IMR-90 (cell line): ENCODE results near the gene THY1. TPM values are rescaled to one million over a fixed set of nuclear protein-coding genes. Genes with fewer than 3 reads are reported as not detected.

Source experiments
- ATAC-seq: fragments of 200-7000 bp; cut with Tn5 transposase; 2 replicates; pipeline ENCODE4 v1.9.1; 2020; ENCODE audit warnings: low read depth, mild to moderate bottlenecking, moderate library complexity
- BruUV-seq: library from RNA; stranded (reverse); fragments of 400-500 nt; replicated peaks from 2 replicates; lab custom pipeline; 2021; lab: Mats Ljungman, UMichigan
- CTCF ChIA-PET: fragments of 300-600 bp; formaldehyde crosslinking; extraction: SDS; loops from one replicate; lab custom pipeline; 2021; ENCODE audit warnings: antibody characterized with exemption; lab: Yijun Ruan, JAX
- POLR2A ChIA-PET: fragments of 300-600 bp; sonication (Branson Sonifier 250); formaldehyde crosslinking; loops from one replicate; lab custom pipeline; 2022; ENCODE audit warnings: antibody characterized with exemption; ENCODE audit not compliant: unreplicated experiment; lab: Charles Lee
- DNase-seq: peaks from one replicate; pipeline ENCODE4 v3.0.0; 2013
- H2AFZ ChIP-seq: replicated peaks from 2 replicates; pipeline ENCODE3; 2013; ENCODE audit warnings: low read length, mild to moderate bottlenecking; ENCODE audit not compliant: poor library complexity
- H2AK5ac ChIP-seq: 2 replicates; pipeline ENCODE4 v1.6.1; 2013; ENCODE audit warnings: low read depth, low read length, inconsistent platforms
- H2AK9ac ChIP-seq: replicated peaks from 2 replicates; pipeline ENCODE3; 2013; ENCODE audit warnings: mild to moderate bottlenecking, low read depth, low read length, moderate library complexity; ENCODE audit not compliant: poor library complexity
- H2BK120ac ChIP-seq: 2 replicates; pipeline ENCODE4 v1.6.1; 2013; ENCODE audit warnings: low read depth, low read length, inconsistent platforms
- H2BK15ac ChIP-seq: 3 replicates; pipeline ENCODE4 v1.6.1; 2013; ENCODE audit warnings: low read depth, low read length, inconsistent platforms
- H2BK20ac ChIP-seq: 2 replicates; pipeline ENCODE4 v1.6.1; 2013; ENCODE audit warnings: low read depth, mild to moderate bottlenecking, inconsistent platforms, low read length, moderate library complexity
- H2BK5ac ChIP-seq: 2 replicates; pipeline ENCODE4 v1.6.1; 2013; ENCODE audit warnings: mild to moderate bottlenecking, low read depth, low read length, inconsistent platforms; ENCODE audit not compliant: poor library complexity, severe bottlenecking
- H3K14ac ChIP-seq: replicated peaks from 2 replicates; pipeline ENCODE4 v1.6.1; 2013; ENCODE audit warnings: low read depth, low read length, inconsistent platforms
- H3K18ac ChIP-seq: 2 replicates; pipeline ENCODE4 v1.6.1; 2013; ENCODE audit warnings: low read depth, low read length, control low read depth
- H3K23ac ChIP-seq: 2 replicates; pipeline ENCODE4 v1.6.1; 2013; ENCODE audit warnings: low read depth, low read length, inconsistent platforms
- H3K27ac ChIP-seq: 2 replicates; pipeline ENCODE4 v1.5.1; 2013; ENCODE audit warnings: mild to moderate bottlenecking, control low read depth, low read length; ENCODE audit not compliant: insufficient read depth
- H3K27me3 ChIP-seq: 2 replicates; pipeline ENCODE4 v1.6.1; 2013; ENCODE audit warnings: low read length; ENCODE audit not compliant: control insufficient read depth, insufficient read depth
- H3K36me3 ChIP-seq: 2 replicates; pipeline ENCODE4 v1.6.1; 2013; ENCODE audit warnings: low read length, mixed read lengths; ENCODE audit not compliant: control insufficient read depth, insufficient read depth
- H3K4ac ChIP-seq: 2 replicates; pipeline ENCODE4 v1.6.1; 2013; ENCODE audit warnings: low read depth, low read length, inconsistent platforms
- H3K4me1 ChIP-seq: 2 replicates; pipeline ENCODE4 v1.6.1; 2013; ENCODE audit warnings: low read length, mixed read lengths; ENCODE audit not compliant: control insufficient read depth, insufficient read depth
- H3K4me2 ChIP-seq: 2 replicates; pipeline ENCODE4 v1.6.1; 2013; ENCODE audit warnings: low read depth, mild to moderate bottlenecking, control low read depth, low read length, moderate library complexity
- H3K4me3 ChIP-seq: 2 replicates; pipeline ENCODE4 v1.5.1; 2013; ENCODE audit warnings: low read depth, mild to moderate bottlenecking, control low read depth, low read length, moderate library complexity; ENCODE audit not compliant: insufficient read depth
- H3K56ac ChIP-seq: 2 replicates; pipeline ENCODE4 v1.6.1; 2013; ENCODE audit warnings: low read length, inconsistent platforms; ENCODE audit not compliant: insufficient read depth; ENCODE audit errors: extremely low read depth
- H3K79me1 ChIP-seq, 2 experiments: 2 replicates each; pipeline ENCODE4 v1.6.1; 2013; ENCODE audit warnings: low read length in 2 of 2, inconsistent platforms in 1 of 2, low read depth in 1 of 2
- H3K9ac ChIP-seq: 2 replicates; pipeline ENCODE4 v1.6.1; 2013; ENCODE audit warnings: low read depth, low read length, control low read depth
- H3K9me1 ChIP-seq: 2 replicates; pipeline ENCODE4 v1.6.1; 2013; ENCODE audit warnings: low read length, inconsistent platforms; ENCODE audit not compliant: insufficient read depth
- H3K9me3 ChIP-seq: 2 replicates; pipeline ENCODE4 v1.6.1; 2013; ENCODE audit warnings: low read length; ENCODE audit not compliant: control insufficient read depth, insufficient read depth
- H4K20me1 ChIP-seq: 2 replicates; pipeline ENCODE4 v1.6.1; 2013; ENCODE audit warnings: low read length, inconsistent platforms; ENCODE audit not compliant: insufficient read depth
- H4K5ac ChIP-seq: 2 replicates; pipeline ENCODE4 v1.6.1; 2013; ENCODE audit warnings: mild to moderate bottlenecking, low read depth, low read length, control low read depth
- H4K8ac ChIP-seq, 2 experiments: 2 replicates each; pipeline ENCODE4 v1.6.1; 2013; ENCODE audit warnings: low read depth in 2 of 2, low read length in 2 of 2, control low read depth in 1 of 2, inconsistent platforms in 1 of 2
- H4K91ac ChIP-seq: 2 replicates; pipeline ENCODE4 v1.6.1; 2013; ENCODE audit warnings: low read depth, low read length, inconsistent platforms; ENCODE audit not compliant: insufficient read depth
- BHLHE40 ChIP-seq: fragments of 150-350 bp; IDR thresholded peaks from 2 replicates; pipeline ENCODE4 v1.6.1; 2016; ENCODE audit warnings: mild to moderate bottlenecking, low read depth, low read length
- CHD1 ChIP-seq: IDR thresholded peaks from 2 replicates; pipeline ENCODE4 v1.6.1; 2012; ENCODE audit warnings: low read depth, low read length, improper control_type of control experiment
- MAFK ChIP-seq: IDR thresholded peaks from 2 replicates; pipeline ENCODE4 v1.6.1; 2012; ENCODE audit warnings: low read depth, low read length, improper control_type of control experiment
- MAZ ChIP-seq: IDR thresholded peaks from 2 replicates; pipeline ENCODE4 v1.6.1; 2012; ENCODE audit warnings: low read depth, mild to moderate bottlenecking, low read length, improper control_type of control experiment, moderate library complexity, borderline replicate concordance
- MXI1 ChIP-seq: IDR thresholded peaks from 2 replicates; pipeline ENCODE4 v1.6.1; 2012; ENCODE audit warnings: low read depth, mild to moderate bottlenecking, low read length, moderate library complexity, borderline replicate concordance
- NFE2L2 ChIP-seq: fragments of 150-350 bp; IDR thresholded peaks from 2 replicates; pipeline ENCODE4 v1.6.1; 2016; ENCODE audit warnings: low read depth, mild to moderate bottlenecking, low read length
- POLR2A ChIP-seq: IDR thresholded peaks from 2 replicates; pipeline ENCODE4 v1.6.1; 2012; ENCODE audit warnings: mild to moderate bottlenecking, low read depth, low read length
- RCOR1 ChIP-seq: IDR thresholded peaks from 2 replicates; pipeline ENCODE4 v1.6.1; 2012; ENCODE audit warnings: mild to moderate bottlenecking, low read length, improper control_type of control experiment; ENCODE audit not compliant: insufficient replicate concordance
- RFX5 ChIP-seq: IDR thresholded peaks from 2 replicates; pipeline ENCODE4 v1.8.0; 2012; ENCODE audit warnings: low read depth, mild to moderate bottlenecking, low read length, moderate library complexity
- SMC3 ChIP-seq: fragments of 150-350 bp; IDR thresholded peaks from 2 replicates; pipeline ENCODE4 v1.6.1; 2016; ENCODE audit warnings: low read depth, mild to moderate bottlenecking, antibody characterized with exemption, low read length, moderate library complexity
- WGBS, 2 experiments: methylation state at CpG; one replicate each; pipeline versions ENCODE4 v1.1.5 to v1.1.7; 2013; ENCODE audit warnings: missing lambda C conversion rate in 2 of 2; ENCODE audit not compliant: insufficient read length in 1 of 2; ENCODE audit errors: extremely low coverage in 2 of 2; 5-methylcytosine and 5-hydroxymethylcytosine counted together
- dilution Hi-C: fragments of 300-500 bp; cut with HindIII; formaldehyde crosslinking; loops from one replicate; pipeline ENCODE4 v1.14.3; 2018; ENCODE audit warnings: low sequenced_read_pairs; ENCODE audit not compliant: unreplicated experiment
- in situ Hi-C: fragments of 300-500 bp; cut with MboI; formaldehyde crosslinking; loops from 3 replicates; pipeline ENCODE4 v1.14.3; 2019; ENCODE audit warnings: low sequenced_read_pairs, inconsistent platforms, mixed read lengths
- intact Hi-C: fragments of 100-400 bp; cut with micrococcal nuclease; formaldehyde crosslinking; loops from 2 replicates; pipeline ENCODE4 v1.10.0; 2022
- polyA plus RNA-seq, 3 experiments: library from polyadenylated mRNA; depleted of rRNA; stranded (reverse); fragments of >200 nt; gene quantifications; 2 replicates each; pipeline ENCODE4 v1.2.3, GENCODE V29; 2012; ENCODE audit warnings: low replicate concordance in 1 of 3
- total RNA-seq: library from RNA; depleted of rRNA; stranded (reverse); fragments of >200 nt; gene quantifications from 2 replicates; pipeline ENCODE4 v1.2.3, GENCODE V29; 2012
- TF ChIP-seq, protein P1 (sequence below): fragments of 150-350 bp; IDR thresholded peaks from 2 replicates; pipeline ENCODE4 v1.6.1; 2016; ENCODE audit warnings: low read depth, mild to moderate bottlenecking, low read length, moderate library complexity, borderline replicate concordance
- TF ChIP-seq, protein P2 (sequence below): conservative IDR thresholded peaks from 2 replicates; pipeline ENCODE4 v1.5.1; 2012; ENCODE audit warnings: mild to moderate bottlenecking, low read depth, low read length, improper control_type of control experiment

Gene THY1
- total and polyA plus RNA-seq, 2 of the 4 experiments (the other 2 are of a cell fraction), result 703 to 2,603 TPM

DNA sequence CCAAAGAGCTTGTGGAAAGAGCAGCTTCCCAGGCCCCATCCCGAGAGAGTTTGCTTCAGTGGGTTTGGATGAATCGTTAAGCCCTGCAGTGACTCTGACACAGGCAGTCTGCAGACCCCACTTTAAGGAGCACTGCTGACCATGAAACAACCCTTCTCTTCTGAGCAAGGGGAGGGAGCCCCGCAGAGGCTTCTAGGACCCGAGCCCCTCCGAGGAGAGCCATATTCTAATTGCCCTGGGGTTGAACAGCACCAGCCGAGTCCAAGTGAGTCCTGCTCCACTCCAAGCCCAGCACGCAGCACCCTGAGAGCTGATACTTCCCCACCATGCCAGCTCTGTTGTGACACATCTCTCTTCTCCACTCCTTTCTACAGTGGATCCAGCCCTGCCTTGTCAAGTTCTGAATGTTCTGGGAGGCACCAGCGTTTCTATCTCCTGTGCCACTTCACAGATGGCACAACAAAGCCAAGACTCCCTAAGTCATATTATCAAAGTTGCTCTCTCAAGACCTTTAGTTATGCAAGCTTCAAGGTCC is 51.8 kb downstream of the THY1 start:
- no peak overlapping the region for H3K23ac ChIP-seq
- H4K91ac ChIP-seq, result no peak overlapping the region
- no peak overlapping the region for H3K4ac ChIP-seq
- in situ Hi-C loops (loop anchor here (25.0 kb wide), 1 partner anchor 741 kb away; no protein-coding TSS in a partner anchor), dilution Hi-C loops (no loop called here), intact Hi-C loops (no loop called here)
- no peak overlapping the region for H2AK9ac ChIP-seq
- DNase-seq (no peak), ATAC-seq (no peak)
- no peak overlapping the region for H3K4me2 ChIP-seq
- H3K56ac ChIP-seq, result no peak overlapping the region
- ChIA-PET CTCF (interaction anchor here (0.5 to 5.3 kb wide), 2 partner anchors 15 to 176 kb away, joined by 5 to 30 read pairs; no protein-coding TSS in a partner anchor), POLR2A (no interaction called here)
- no CpG with 5 or more reads among the region's 8 CpGs for WGBS, 2 experiments
- H4K20me1 ChIP-seq, result no peaks in the 10 kb centered on the region
- BruUV-seq, result no TSS peak
- H3K9me3 ChIP-seq, result no peaks in the 10 kb centered on the region
- no peak overlapping the region for H2AFZ ChIP-seq
- H2BK5ac ChIP-seq, result no peak overlapping the region
- no peak overlapping the region for H2BK15ac ChIP-seq
- H3K4me3 ChIP-seq, result no peak overlapping the region
- no peaks in the 10 kb centered on the region for H3K79me1 ChIP-seq
- TF ChIP-seq BHLHE40 (no peak), RFX5 (no peak), NFE2L2 (no peak), MAFK (no peak), MAZ (no peak), RCOR1 (no peak), SMC3 (no peak), MXI1 (no peak), POLR2A (no peak), CHD1 (no peak)
- TF ChIP-seq, protein P1, sequence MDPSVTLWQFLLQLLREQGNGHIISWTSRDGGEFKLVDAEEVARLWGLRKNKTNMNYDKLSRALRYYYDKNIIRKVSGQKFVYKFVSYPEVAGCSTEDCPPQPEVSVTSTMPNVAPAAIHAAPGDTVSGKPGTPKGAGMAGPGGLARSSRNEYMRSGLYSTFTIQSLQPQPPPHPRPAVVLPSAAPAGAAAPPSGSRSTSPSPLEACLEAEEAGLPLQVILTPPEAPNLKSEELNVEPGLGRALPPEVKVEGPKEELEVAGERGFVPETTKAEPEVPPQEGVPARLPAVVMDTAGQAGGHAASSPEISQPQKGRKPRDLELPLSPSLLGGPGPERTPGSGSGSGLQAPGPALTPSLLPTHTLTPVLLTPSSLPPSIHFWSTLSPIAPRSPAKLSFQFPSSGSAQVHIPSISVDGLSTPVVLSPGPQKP, result no peak
- TF ChIP-seq, protein P2, sequence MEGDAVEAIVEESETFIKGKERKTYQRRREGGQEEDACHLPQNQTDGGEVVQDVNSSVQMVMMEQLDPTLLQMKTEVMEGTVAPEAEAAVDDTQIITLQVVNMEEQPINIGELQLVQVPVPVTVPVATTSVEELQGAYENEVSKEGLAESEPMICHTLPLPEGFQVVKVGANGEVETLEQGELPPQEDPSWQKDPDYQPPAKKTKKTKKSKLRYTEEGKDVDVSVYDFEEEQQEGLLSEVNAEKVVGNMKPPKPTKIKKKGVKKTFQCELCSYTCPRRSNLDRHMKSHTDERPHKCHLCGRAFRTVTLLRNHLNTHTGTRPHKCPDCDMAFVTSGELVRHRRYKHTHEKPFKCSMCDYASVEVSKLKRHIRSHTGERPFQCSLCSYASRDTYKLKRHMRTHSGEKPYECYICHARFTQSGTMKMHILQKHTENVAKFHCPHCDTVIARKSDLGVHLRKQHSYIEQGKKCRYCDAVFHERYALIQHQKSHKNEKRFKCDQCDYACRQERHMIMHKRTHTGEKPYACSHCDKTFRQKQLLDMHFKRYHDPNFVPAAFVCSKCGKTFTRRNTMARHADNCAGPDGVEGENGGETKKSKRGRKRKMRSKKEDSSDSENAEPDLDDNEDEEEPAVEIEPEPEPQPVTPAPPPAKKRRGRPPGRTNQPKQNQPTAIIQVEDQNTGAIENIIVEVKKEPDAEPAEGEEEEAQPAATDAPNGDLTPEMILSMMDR, result no peak
- H2BK120ac ChIP-seq, result no peak overlapping the region
- peaks cover 6% of the 10 kb centered on the region for H3K9me1 ChIP-seq
- no peak overlapping the region for H3K18ac ChIP-seq
- H3K27ac ChIP-seq, result no peak overlapping the region
- H4K8ac ChIP-seq, result no peak overlapping the region
- H3K27me3 ChIP-seq, result no peaks in the 10 kb centered on the region
- peaks cover 24% of the 10 kb centered on the region for H3K4me1 ChIP-seq
- no peak overlapping the region for H4K5ac ChIP-seq
- no peak overlapping the region for H2BK20ac ChIP-seq
- no peak overlapping the region for H3K9ac ChIP-seq
- H3K36me3 ChIP-seq, result no peaks in the 10 kb centered on the region
- no peak overlapping the region for H3K14ac ChIP-seq
- H2AK5ac ChIP-seq, result no peak overlapping the region
